Panc1 (cell line): ENCODE results near the gene PCSK7. TPM values are rescaled to one million over a fixed set of nuclear protein-coding genes. Genes with fewer than 3 reads are reported as not detected.
"Not testable (repeated sequence)": the region's sequence is repeated elsewhere in the genome, so short reads cannot be mapped to it uniquely, and the experiment has no call there.

Experiments used
- ATAC-seq: fragments of 200-7000 bp; cut with Tn5 transposase; 2 replicates; pipeline ENCODE4 v1.9.1; 2020; ENCODE audit warnings: mild to moderate bottlenecking, moderate library complexity
- BruUV-seq: library from RNA; stranded (reverse); fragments of 400-500 nt; replicated peaks from 2 replicates; lab custom pipeline; 2021; lab: Mats Ljungman, UMichigan
- CTCF ChIA-PET: fragments of 300-600 bp; sonication (Branson Sonifier 250); formaldehyde crosslinking; loops from one replicate; lab custom pipeline; 2022; ENCODE audit warnings: antibody characterized with exemption; lab: Charles Lee
- POLR2A ChIA-PET: fragments of 300-600 bp; sonication (Branson Sonifier 250); formaldehyde crosslinking; loops from one replicate; lab custom pipeline; 2022; ENCODE audit warnings: antibody characterized with exemption; lab: Charles Lee
- DNase-seq: peaks from one replicate; pipeline ENCODE4 v3.0.0-alpha.2; 2010; ENCODE audit warnings: low read depth, low spot score
- H3K27ac ChIP-seq: 2 replicates; pipeline ENCODE4 v1.5.1; 2011; ENCODE audit warnings: mild to moderate bottlenecking, low read length, inconsistent platforms
- H3K27me3 ChIP-seq: fragments of 200-500 bp; sonication (Bioruptor generic); 2 replicates; pipeline ENCODE4 v1.6.0; 2014; ENCODE audit warnings: low read length, inconsistent platforms; ENCODE audit not compliant: control insufficient read depth, insufficient read depth
- H3K36me3 ChIP-seq: fragments of 200-500 bp; sonication (Bioruptor generic); 2 replicates; pipeline ENCODE4 v1.5.1; 2014; ENCODE audit warnings: inconsistent platforms, mild to moderate bottlenecking, low read length, moderate library complexity; ENCODE audit not compliant: control insufficient read depth, insufficient read depth
- H3K4me1 ChIP-seq: 2 replicates; pipeline ENCODE4 v1.5.1; 2011; ENCODE audit warnings: inconsistent platforms, mild to moderate bottlenecking, low read length, moderate library complexity; ENCODE audit not compliant: control insufficient read depth, insufficient read depth
- H3K4me3 ChIP-seq, 2 experiments: 2 replicates each; pipeline ENCODE4 v1.5.1; 2011 to 2012; ENCODE audit warnings: low read depth in 2 of 2, low read length in 2 of 2, mild to moderate bottlenecking in 2 of 2, inconsistent platforms in 1 of 2, moderate library complexity in 1 of 2
- H3K9me3 ChIP-seq: fragments of 200-500 bp; sonication (Bioruptor generic); 2 replicates; pipeline ENCODE4 v1.5.1; 2014; ENCODE audit warnings: low read depth, mild to moderate bottlenecking, inconsistent platforms, low read length, moderate library complexity; ENCODE audit not compliant: control insufficient read depth, insufficient read depth
- POLR2AphosphoS5 ChIP-seq: IDR thresholded peaks from 2 replicates; pipeline ENCODE4 v1.6.1; 2012; ENCODE audit warnings: mild to moderate bottlenecking, low read depth, low read length, moderate library complexity
- SIN3A ChIP-seq: IDR thresholded peaks from 2 replicates; pipeline ENCODE4 v1.6.1; 2012; ENCODE audit warnings: low read depth, mild to moderate bottlenecking, low read length, moderate library complexity, borderline replicate concordance; ENCODE audit not compliant: insufficient read depth
- TCF7L2 ChIP-seq: IDR thresholded peaks from 2 replicates; pipeline ENCODE4 v1.6.1; 2011; ENCODE audit warnings: mild to moderate bottlenecking, low read depth, low read length, inconsistent platforms
- in situ Hi-C: cut with HindIII; loops from 2 replicates; pipeline ENCODE4 v1.10.0; 2016; ENCODE audit warnings: low sequenced_read_pairs, low pct_unique_long_range_greater_than_20kb
- intact Hi-C: fragments of 100-400 bp; cut with micrococcal nuclease; formaldehyde crosslinking; loops from one replicate; pipeline ENCODE4 v1.10.0; 2022; ENCODE audit not compliant: unreplicated experiment
- total RNA-seq: library from RNA; stranded (reverse); gene quantifications from one replicate; pipeline ENCODE4 v1.2.1, GENCODE V29; 2021; ENCODE audit not compliant: unreplicated experiment
- TF ChIP-seq, protein P1 (sequence below), 2 experiments: IDR thresholded peaks; 2 replicates each; pipeline ENCODE4 v1.6.1; 2011 to 2012; ENCODE audit warnings: low read depth in 2 of 2, control low read depth in 1 of 2, low read length in 1 of 2, mild to moderate bottlenecking in 1 of 2, moderate library complexity in 1 of 2; ENCODE audit not compliant: insufficient read depth in 1 of 2
- TF ChIP-seq, protein P2 (sequence below): fragments of 450-650 bp; IDR thresholded peaks from 2 replicates; pipeline ENCODE4 v1.5.1; 2017; ENCODE audit warnings: mild to moderate bottlenecking

Gene PCSK7
- total RNA-seq, 1 experiment from 2014 or later: 60.6 TPM

DNA sequence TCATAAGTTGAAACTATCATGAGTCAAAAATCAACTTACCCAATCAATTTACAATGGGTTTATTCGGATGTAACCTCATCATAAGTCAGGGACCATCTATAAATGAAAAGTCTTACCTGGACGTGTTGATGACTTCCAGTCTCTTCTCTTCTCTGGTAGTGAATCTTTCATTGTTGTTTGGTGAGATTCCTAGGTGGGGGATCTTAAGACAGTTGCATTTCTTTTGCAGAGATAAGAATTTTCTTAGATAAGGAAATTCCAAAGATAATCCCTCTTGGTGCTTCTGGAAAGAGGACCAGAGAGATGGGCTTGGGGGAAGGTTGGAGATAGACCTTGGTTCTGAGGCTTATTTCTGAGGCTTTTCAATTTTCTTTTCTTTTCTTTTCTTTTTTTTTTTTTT is 38.0 kb upstream of the PCSK7 start:
- in situ Hi-C loops: no loop called here
- Histone ChIP-seq H3K27ac (no peak overlapping the region), H3K4me3 (no peak overlapping the region), H3K36me3 (no peaks in the 10 kb centered on the region), H3K4me1 (no peaks in the 10 kb centered on the region), H3K27me3 (no peaks in the 10 kb centered on the region), H3K9me3 (no peaks in the 10 kb centered on the region)
- BruUV-seq: no TSS peak
- ATAC-seq (no peak), DNase-seq (no peak)
- ChIA-PET CTCF (no interaction called here), POLR2A (no interaction called here)
- TF ChIP-seq SIN3A (no peak), TCF7L2 (no peak), POLR2AphosphoS5 (no peak)
- TF ChIP-seq, protein P1, sequence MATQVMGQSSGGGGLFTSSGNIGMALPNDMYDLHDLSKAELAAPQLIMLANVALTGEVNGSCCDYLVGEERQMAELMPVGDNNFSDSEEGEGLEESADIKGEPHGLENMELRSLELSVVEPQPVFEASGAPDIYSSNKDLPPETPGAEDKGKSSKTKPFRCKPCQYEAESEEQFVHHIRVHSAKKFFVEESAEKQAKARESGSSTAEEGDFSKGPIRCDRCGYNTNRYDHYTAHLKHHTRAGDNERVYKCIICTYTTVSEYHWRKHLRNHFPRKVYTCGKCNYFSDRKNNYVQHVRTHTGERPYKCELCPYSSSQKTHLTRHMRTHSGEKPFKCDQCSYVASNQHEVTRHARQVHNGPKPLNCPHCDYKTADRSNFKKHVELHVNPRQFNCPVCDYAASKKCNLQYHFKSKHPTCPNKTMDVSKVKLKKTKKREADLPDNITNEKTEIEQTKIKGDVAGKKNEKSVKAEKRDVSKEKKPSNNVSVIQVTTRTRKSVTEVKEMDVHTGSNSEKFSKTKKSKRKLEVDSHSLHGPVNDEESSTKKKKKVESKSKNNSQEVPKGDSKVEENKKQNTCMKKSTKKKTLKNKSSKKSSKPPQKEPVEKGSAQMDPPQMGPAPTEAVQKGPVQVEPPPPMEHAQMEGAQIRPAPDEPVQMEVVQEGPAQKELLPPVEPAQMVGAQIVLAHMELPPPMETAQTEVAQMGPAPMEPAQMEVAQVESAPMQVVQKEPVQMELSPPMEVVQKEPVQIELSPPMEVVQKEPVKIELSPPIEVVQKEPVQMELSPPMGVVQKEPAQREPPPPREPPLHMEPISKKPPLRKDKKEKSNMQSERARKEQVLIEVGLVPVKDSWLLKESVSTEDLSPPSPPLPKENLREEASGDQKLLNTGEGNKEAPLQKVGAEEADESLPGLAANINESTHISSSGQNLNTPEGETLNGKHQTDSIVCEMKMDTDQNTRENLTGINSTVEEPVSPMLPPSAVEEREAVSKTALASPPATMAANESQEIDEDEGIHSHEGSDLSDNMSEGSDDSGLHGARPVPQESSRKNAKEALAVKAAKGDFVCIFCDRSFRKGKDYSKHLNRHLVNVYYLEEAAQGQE (IDR thresholded peaks at IDR 0.05; ENCODE audit: insufficient read depth in 1 of 2, low read depth in 2 of 2, low read length in 1 of 2): no peak
- TF ChIP-seq, protein P2, sequence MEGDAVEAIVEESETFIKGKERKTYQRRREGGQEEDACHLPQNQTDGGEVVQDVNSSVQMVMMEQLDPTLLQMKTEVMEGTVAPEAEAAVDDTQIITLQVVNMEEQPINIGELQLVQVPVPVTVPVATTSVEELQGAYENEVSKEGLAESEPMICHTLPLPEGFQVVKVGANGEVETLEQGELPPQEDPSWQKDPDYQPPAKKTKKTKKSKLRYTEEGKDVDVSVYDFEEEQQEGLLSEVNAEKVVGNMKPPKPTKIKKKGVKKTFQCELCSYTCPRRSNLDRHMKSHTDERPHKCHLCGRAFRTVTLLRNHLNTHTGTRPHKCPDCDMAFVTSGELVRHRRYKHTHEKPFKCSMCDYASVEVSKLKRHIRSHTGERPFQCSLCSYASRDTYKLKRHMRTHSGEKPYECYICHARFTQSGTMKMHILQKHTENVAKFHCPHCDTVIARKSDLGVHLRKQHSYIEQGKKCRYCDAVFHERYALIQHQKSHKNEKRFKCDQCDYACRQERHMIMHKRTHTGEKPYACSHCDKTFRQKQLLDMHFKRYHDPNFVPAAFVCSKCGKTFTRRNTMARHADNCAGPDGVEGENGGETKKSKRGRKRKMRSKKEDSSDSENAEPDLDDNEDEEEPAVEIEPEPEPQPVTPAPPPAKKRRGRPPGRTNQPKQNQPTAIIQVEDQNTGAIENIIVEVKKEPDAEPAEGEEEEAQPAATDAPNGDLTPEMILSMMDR: no peak
- intact Hi-C loops: no loop called here

DNA sequence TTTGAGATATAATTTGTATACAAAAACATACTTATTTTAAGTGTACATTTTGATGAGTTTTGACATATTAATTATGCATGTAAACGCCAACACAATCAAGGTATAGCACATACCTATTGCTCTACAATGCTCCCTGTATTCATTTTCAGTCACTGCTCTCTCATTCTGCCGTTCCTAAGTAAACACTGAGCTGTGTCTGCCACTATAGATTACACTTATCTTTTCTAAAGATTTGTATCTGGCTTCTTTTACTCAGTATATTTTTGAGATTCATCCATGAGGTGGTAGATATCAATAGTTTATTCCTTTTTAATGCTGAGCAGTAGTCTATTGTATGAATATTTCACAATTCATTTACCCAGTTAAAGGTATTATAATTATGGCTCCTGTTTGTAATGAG is 33.9 kb upstream of the PCSK7 start:
- H3K4me3 ChIP-seq: no peak overlapping the region
- ATAC-seq: no peak
- H3K9me3 ChIP-seq: no peaks in the 10 kb centered on the region
- TF ChIP-seq, protein P1 (IDR thresholded peaks at IDR 0.05; ENCODE audit: insufficient read depth in 1 of 2, low read depth in 2 of 2, low read length in 1 of 2): no peak
- TF ChIP-seq POLR2AphosphoS5 (no peak), SIN3A (no peak), TCF7L2 (no peak)
- TF ChIP-seq, protein P2: no peak
- H3K4me1 ChIP-seq: no peaks in the 10 kb centered on the region
- no peaks in the 10 kb centered on the region for H3K27me3 ChIP-seq
- ChIA-PET CTCF (no interaction called here), POLR2A (no interaction called here)
- no peak overlapping the region for H3K27ac ChIP-seq
- intact Hi-C loops: no loop called here
- no peak for DNase-seq
- in situ Hi-C loops: no loop called here
- no peaks in the 10 kb centered on the region for H3K36me3 ChIP-seq
- no TSS peak for BruUV-seq

DNA sequence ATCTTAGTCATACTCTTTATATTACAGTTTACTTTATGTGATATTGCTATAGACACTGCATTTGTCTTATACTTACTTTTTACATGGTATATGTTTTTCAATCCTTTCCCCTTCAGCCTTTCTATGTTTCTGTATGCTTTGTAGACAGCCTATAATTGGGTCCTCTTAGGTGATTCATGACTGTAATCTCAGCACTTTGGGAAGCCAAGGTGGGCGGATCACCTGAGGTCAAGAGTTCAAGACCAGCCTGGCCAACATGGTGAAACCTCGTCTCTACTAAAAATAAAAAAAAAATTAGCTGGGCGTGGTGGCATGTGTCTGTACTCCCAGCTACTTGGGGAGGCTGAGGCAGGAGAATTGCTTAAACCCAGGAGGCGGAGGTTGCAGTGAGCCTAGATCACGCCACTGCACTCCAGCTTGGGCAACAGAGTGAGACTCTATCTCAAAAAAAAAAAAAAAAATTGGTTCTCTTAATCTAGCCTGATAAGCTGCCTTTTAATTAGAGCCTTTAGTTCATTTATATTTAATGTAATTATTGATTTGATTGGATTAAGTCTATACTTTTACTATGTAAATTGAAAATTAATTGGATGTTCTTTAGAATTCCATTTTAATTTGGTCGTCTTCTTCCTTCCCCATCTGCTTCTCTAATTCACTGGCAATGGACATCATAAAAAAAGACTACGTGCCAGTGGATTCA is 32.9 kb upstream of the PCSK7 start:
- H3K27ac ChIP-seq, ATAC-seq, H3K27me3 ChIP-seq, DNase-seq, H3K36me3 ChIP-seq, CTCF ChIA-PET, BruUV-seq, intact Hi-C loops, in situ Hi-C loops, H3K4me3 ChIP-seq, H3K9me3 ChIP-seq, H3K4me1 ChIP-seq: not testable (repeated sequence)
- POLR2A ChIA-PET: interaction anchor here (0.7 kb wide), 1 partner anchor 37 kb away, joined by 5 read pairs; no protein-coding TSS in a partner anchor
